ENCODE data around the gene PDIA5.

The PDIA5 gene

GRCh38 chr3:123066896-123067688, at the start of gene PDIA5:
PDIA5 (plus strand) TSS chr3:123067025; CDS start chr3:123067165, 140 bp downstream.
- DNase-seq = peak; percentile 18 to 38

GRCh38 chr3:123018683-123019082, 48.1 kb upstream of the PDIA5 start:
- DNase-seq = no peak

DNA sequence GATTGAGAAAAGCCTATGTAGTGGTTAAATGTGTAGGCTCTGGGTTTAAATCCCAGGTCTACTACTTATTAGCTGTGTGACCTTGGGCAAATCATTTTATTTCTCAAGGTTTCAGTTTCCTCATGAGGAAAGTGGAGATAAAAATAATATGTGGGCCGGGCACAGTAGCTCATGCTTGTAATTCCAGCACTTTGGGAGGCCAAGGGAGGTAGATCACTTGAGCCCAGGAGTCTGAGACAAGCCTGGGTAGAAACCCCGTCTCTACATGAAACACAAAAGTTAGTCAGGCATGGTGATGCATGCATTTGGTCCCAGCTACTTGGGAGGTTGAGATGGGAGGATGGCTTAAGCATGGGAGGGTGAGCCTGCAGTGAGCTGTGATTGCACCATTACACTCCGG, 47.7 kb upstream of the PDIA5 start:
- DNase-seq = no peak

- DNase-seq = no peak
Observed at GRCh38 chr3:123019591-123019990, 47.2 kb upstream of the PDIA5 start.

DNA sequence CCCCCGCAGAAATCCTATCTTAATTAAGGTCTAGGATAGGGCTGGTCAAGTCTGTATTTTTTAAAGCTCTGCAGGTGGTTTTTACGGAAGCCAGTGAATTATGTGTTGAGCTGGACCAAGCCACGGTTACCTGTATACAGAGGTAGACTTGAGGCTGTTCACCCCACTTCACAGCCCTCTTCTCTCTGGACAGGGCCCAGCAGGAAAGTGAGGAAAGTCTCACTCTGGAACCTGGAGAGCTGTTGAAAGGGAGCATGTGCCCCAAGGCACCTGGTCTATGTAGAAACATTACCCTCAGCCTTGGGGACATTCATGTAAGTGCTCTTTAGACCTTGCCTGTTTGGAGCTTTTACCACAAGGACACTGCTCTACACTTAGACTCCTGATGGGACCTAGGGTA, 46.1 kb upstream of the PDIA5 start:
- DNase-seq = no peak

GRCh38 chr3:123021388-123021787, 45.4 kb upstream of the PDIA5 start:
- DNase-seq = no peak

DNA sequence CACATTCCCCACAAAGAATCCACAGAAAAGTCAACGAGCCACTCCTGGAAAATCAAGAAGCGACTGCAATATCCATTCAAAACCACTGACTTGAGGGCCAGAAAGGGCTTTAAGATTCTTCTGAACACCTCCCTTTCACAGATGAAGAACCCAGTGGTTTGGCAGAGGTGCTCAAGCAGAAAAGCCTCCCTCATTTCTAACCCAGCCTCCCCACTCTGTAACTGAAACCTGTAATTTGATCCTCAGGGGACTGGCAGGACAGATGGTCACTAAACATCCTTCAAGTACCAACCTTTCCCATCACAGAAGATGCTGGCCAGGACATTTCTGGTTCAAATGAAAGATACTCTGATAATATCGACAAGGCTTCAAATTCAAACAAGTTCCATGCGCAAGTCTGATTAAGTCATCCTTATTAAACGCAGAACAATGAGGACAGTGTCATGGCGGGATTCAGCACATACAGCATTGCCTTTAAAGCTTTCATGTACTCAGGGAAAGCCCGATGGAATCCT, 44.8 kb upstream of the PDIA5 start:
- DNase-seq = no peak

DNA sequence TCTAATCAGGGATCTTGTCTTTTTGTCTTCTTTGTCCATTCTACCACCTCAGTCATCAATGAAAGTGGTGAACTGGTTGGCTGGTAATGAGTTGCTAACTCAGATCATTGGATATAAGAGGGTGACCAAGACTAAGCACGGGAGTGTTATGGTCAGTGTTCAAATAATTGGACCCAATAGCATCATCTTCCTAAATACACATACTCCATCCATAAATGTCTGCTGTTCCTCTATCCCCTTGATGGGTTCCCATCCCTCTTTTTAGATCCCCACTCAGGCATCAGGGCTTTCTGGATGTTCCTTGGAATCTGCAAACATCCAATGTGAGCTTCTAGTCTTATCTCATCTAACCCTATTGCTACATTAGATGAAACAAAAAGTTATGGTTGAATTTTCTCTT, 42.8 kb upstream of the PDIA5 start:
- no peak for DNase-seq

DNA sequence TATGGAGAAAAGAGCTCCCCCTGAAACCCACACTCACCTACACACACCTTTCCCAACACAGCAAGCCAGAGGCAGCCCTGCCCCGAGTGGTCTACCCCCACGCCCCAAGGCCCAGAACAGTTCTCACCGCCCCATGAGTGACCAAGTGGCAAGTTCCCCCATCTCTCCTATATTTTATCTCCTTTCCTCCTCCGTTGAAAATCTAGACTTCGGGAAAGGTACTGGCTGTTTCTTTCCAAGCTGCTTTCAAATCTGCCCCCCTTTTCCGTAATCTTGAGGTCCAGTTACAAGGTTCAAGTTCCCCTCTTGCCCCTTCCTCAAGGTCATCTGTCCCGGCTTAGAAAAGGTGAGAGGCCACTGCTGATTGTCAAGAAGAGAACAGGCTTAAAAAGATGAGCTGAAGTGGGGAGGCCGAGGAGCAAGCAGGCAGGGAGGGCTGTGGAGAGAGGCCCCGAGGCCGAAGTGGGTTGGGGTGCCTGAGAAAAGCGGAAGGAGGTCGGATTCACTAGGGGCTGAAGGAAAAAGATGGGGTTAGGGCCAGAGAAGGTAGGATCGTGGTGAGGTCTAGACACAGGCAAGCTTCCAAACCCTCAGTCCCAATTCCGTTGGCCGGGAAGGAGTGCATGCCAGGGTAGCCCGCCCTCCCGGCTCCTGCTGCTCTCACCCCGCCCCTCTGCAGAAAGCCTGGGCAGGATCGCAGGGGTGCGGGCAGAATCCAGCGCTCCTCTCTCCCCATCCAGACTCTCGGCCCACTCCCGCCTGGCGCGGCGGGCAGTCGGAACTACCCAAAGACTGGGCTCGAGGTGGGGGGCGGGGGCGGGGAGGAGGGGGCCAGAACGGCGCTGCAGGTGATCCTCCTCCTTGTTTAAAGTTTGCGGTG, 40.9 kb upstream of the PDIA5 start:
- DNase-seq = no peak

DNA sequence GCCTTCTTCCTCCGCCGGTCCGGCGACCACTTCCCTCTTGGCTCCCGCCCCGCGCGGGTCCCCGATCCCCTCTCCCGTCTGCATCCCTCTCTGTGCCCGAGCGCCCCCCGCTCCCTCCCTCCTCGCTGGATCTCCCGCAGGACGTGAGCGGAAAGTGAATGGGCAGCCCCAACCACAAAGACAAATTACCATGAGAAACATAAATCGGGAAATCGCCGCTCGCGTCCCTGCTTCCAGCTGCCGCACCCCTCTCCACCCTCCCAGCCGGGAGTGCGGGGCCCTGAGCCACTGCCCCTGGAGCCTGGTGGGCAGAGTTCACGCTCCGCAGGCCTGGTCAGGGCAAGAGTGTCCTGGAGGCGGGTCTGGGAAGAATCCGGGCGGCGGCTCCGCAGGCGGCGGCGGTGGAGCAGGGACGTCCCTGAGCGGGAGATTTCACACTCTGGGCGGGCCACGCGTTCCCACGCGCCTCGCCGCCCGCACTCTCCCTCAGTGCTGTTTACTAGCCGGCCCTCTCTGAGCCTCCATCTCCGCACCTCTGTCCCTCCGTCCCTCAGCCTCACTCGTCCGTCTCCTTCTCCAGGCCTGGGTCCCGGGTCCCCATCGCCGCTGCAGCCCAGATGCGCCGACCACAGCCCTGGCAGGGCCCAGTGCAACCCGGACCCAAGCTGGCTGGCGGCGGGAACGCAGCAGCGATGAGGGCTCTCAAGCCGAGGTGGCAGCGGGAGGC, 40.1 kb upstream of the PDIA5 start:
- no peak for DNase-seq

DNA sequence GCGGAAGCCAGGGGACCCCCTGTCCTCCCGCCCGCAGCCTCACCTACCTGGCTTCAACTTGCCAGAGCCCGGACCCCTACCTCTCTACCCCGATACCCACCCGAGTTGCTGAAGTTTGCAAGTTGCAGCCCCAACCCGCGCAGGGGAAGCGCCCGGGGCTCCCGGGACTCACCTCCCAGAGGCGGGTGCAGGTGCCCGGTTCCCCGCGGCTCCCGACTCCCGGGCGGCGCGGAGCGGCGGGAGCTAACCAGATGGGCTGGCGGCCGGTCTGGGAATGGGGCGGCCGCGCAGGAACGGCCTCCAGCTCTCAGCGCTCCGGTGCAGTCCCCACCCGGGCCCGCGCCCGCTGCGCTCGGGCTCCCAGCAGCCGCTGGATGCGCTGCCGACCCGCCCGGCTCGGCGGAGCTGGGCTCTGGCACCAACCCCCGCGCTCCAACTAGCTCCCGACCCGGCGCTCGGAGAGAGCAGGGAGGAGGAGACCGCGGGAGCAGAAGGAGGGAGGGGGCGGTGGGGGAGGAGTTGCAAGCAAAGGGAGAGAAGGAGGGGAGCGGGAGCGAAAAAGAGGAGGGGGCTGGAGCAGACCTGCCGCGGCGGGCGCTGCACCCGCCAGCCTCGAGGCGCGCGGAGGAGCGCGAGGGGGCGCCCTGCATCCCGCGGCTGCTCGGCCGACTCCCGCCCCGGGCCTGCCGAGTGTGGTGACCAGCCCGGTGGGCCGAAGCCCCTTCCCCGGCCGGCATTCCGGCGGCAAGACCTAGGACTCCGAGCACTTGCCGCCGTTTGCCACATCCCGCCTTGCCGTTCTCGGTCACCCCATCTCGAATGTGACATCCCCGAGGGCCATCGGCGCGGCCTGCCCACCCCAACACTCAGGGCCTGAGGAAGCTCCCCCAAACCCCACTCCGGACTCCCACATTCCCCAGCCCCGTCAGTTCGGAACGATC, 39.3 kb upstream of the PDIA5 start, which contains the start of gene SEMA5B:
Gene SEMA5B (minus strand): TSS at position 472 of the 941 bp plus-strand sequence. CDS start 66,500 bp downstream, outside the sequence.
- DNase-seq = no peak

DNA sequence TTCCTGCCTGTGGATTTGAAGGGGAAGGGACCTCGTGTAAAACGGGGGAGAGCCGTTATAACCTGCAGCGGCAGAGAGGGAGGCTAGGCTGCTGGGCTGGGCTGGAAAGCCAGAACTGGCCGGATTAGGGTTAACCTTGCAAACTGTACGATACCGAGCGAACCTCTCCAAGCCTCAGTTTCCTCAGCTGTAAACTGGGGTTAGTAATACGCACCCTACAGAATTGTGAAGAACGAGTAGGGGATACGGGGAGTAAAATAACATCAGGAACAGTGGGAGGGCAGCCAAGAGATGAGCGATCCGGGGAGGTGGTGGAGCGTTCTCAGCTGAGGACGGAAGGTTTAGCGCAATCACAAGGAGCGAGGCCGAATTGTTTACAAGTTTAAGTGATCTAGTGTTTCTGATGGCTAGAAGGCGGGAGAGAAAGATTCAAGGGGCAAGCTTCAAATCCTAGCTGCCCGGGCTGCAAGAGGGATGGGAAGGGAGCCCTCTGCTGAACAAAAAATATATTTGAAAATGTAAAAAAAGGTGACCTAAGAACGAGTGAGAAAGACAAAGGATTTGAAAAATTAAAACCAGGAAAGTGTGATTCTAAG, 38.5 kb upstream of the PDIA5 start:
- DNase-seq = peak in 1 of 2 experiments; percentile 42

- DNase-seq = no peak
Observed at GRCh38 chr3:123031051-123031450, 35.8 kb upstream of the PDIA5 start.

DNA sequence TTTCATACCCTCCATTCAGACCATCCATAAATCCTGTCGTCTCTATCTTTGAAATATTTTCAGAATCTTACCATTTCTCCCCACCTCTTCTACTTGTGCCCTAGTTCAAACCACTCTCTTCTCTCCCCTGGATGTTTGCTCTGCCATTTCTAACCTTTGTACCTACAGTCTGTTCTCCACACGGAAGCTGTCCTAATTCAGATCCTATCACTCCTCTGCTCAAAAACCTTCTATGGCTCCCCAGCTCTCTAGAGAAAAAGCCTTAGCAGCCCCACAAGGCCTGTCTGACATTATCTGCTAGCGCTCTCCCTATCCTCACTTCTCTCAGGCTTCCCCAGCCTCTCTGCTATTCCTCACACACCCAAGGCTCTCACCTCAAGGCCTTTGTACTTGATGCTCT, 34.8 kb upstream of the PDIA5 start:
- no peak for DNase-seq

DNA sequence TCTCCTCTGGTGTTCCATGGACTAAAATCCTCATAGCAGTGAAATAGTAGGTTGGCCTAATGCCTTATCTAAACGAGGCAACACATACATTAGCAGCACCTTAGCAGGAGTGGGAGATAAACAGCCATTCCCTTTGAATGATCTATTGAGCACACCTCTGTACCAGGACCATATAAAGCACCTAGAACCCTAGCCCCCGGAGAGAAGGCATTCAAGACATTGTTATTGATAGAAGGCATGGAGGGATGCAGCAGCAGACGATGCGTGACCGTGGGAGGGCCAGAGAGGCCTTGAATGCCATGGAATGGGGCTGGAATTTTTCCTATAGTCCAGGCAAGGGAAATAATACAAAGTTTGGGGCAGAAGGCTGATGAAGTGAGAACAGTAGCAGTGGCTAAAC, 32.7 kb upstream of the PDIA5 start:
- DNase-seq = no peak

GRCh38 chr3:123034996-123035395, 31.8 kb upstream of the PDIA5 start:
- no peak for DNase-seq

GRCh38 chr3:123036352-123037014, 30.3 kb upstream of the PDIA5 start:
- no peak for DNase-seq

- no peak for DNase-seq
Observed at GRCh38 chr3:123037015-123037375, 29.8 kb upstream of the PDIA5 start.

DNA sequence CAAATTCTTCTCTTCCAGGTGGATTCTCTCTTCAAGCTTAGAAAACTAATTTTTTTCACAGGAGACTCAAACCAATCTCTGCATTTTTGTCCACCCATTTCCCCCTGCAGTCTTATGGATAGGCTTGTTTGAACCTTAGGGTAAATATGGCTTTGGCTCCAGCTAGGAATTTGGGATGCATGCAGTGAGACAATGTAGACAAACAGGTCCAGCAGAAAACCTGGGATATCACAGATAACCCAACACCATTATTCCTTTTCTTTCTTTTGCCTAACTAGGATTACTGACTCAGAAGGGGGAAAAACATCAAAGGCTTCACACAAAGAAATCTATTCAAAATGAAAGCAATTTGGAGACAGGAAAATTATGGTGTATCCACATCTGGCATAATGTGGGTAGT, 28.1 kb upstream of the PDIA5 start:
- no peak for DNase-seq

- no peak for DNase-seq
Observed at GRCh38 chr3:123039178-123039577, 27.6 kb upstream of the PDIA5 start.

GRCh38 chr3:123042413-123042812, 24.4 kb upstream of the PDIA5 start:
- DNase-seq = no peak
